GM10266 (cell line): ENCODE measurements around the gene KCNH2.

Source experiments
- DNase-seq: peaks from one replicate; pipeline ENCODE4 v3.0.0; 2012; ENCODE audit errors: extremely low spot score
- CTCF ChIP-seq: IDR thresholded peaks from 2 replicates; pipeline ENCODE4 v1.5.1; 2012; ENCODE audit warnings: mild to moderate bottlenecking, low read depth; ENCODE audit not compliant: control insufficient read depth, insufficient read depth; ENCODE audit errors: missing control alignments

KCNH2 gene

GRCh38 chr7:150939052-150939451 is 39.1 kb downstream of the KCNH2 start:
- TF ChIP-seq CTCF: no peak
- DNase-seq: no peak

GRCh38 chr7:150938566-150938965 is 39.6 kb downstream of the KCNH2 start:
- TF ChIP-seq CTCF: no peak
- no peak for DNase-seq

- no peak for TF ChIP-seq CTCF
- no peak for DNase-seq
Measured at GRCh38 chr7:150937848-150938561, 40.1 kb downstream of the KCNH2 start.

GRCh38 chr7:150936018-150936417 is 42.1 kb downstream of the KCNH2 start:
- TF ChIP-seq CTCF: no peak
- no peak for DNase-seq

GRCh38 chr7:150935149-150935548 is 43.0 kb downstream of the KCNH2 start:
- DNase-seq: no peak
- no peak for TF ChIP-seq CTCF

GRCh38 chr7:150934045-150934766 is 43.9 kb downstream of the KCNH2 start:
- no peak for DNase-seq
- no peak for TF ChIP-seq CTCF
